GM21390 (cell line): ENCODE measurements around the gene PTP4A1.

Experiments used
- ATAC-seq: cut with Tn5 transposase; IDR thresholded peaks from one replicate; pipeline ENCODE4 v1.9.1; 2021; ENCODE audit not compliant: unreplicated experiment

Gene PTP4A1

DNA sequence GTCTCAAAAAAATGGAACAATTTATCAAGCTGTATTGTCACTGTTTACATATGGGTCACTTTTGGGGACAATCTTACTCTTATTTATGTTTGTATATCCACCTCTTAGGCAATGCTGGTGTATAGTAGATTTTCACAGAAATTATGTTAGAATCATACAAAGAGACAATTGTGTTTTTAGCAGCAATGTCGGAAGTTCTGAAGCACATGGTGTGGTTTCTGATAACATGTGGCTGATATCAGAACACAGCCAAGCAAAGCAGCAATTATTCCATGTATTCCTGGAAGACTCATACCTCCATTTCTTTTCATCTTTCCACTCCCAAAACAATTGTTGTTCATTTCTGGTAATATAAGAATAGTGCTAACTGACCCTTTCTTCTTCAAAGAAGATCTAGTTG, 17.5 kb upstream of the PTP4A1 start:
- no peak for ATAC-seq

GRCh38 chr6:63556369-63556768, 15.9 kb upstream of the PTP4A1 start:
- no peak for ATAC-seq

- peak; percentile 67 for ATAC-seq
These were observed 14.0 kb upstream of the PTP4A1 start for GRCh38 chr6:63558278-63558677.

- no peak for ATAC-seq
These were observed 11.4 kb upstream of the PTP4A1 start for GRCh38 chr6:63560801-63561287.

- ATAC-seq: no peak
These were observed 11.0 kb upstream of the PTP4A1 start for GRCh38 chr6:63561288-63561687.

DNA sequence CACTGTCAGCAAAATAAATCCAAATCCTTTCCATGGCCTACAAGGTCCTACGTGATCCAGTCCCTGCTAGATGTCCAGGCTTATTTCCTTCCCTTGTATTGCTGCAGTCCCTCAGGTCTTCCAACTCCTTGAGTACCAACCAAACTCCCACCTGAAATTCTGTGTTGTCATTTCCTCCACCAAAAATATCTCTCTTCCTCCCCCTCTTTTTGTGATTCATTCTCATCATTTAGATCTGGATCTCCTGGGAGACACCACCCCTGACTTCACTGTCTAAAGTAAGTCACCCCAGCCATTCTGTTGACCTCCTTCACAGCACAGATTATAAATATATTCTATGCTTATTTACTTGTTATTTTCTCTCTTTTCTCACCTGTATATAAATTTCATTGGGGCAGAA, 9.0 kb upstream of the PTP4A1 start:
- no peak for ATAC-seq

- ATAC-seq: no peak
These were observed 7.1 kb upstream of the PTP4A1 start for GRCh38 chr6:63565058-63565726.

DNA sequence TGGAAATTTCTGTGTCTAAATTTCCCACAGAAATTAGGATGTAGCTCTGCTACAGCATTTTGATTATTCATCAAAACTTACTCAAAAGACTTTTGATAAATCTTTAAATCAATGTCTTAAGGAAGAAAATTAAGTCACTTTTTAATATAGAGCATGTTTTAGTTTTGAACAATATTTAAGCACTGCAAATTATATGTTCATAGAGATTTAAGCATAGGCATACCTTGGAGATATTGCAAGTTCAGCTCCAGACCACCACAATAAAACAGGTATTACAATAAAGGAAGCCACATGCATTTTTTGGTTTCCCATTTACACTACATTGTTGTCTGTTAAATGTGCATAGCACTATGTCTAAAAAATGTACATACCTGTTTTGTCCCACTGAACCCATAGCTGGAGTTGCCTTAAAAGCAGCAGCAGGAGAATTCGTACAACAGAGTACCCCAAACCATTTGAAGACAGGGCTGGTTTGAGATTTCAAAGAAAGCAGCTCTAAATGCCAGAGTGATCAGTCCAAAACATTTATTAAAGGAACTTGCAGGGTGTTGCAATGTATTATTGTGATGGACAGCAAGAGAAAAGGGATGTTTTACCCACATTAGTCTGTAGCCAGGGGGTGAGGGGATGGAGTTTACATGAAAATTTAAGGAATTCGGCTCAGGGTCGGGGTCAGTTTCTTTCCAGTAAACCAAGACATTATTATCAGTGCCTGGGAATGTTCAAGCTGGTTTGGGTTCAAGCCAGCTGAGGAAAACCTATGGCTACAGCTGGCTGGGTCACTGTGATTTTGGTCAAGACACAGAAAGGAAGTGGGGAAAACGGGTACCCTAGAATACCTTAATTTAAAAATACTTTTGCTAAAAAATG, 6.3 kb upstream of the PTP4A1 start:
- ATAC-seq: no peak

GRCh38 chr6:63567966-63568365, 4.3 kb upstream of the PTP4A1 start:
- no peak for ATAC-seq

GRCh38 chr6:63571361-63572043, 778 bp upstream of the PTP4A1 start:
- peak; percentile 2 for ATAC-seq

- no peak for ATAC-seq
These were observed 431 bp downstream of the PTP4A1 start for GRCh38 chr6:63572747-63573075.

DNA sequence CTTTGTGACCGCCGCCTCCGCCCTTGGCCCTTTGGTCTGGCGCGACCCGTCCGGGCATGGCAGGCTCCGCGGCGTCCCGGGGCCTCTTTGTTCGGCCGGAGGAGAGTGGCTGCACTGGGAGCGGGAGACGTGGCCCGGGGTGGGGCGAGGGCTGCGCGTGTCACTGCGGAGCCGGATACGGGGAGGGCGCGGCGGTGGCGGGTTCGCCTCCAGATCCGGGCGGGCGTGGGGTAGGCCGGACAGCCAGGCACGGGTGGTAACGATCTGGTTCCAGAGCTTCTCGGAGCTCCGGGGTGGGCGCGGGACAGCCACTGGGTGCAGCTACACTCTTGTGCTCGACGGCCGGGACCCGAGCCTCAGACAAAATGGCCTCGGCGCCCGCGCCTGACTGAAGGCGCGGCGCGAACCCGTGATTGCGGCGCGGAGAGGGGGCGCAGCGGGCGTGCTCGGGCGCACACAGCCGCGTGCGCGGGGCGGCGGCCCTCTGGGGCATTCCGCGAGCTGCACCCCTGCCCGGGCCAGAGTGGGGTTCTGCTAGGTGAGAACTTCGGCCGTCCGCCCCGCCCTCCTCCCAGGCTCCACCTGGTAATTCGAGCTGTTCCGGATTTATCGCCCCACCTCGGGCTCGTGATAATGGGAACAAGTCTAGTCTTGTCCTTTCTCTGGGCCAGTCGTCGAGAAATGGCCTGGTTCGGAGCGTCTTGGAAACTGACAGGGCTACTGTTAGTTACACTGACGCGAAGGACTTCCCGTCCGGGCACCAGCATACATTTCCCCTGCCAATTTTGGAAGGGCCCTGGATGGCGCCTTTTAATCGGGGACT, 1.0 kb downstream of the PTP4A1 start:
- ATAC-seq: peak; percentile 55

- ATAC-seq: no peak
These were observed 1.7 kb downstream of the PTP4A1 start for GRCh38 chr6:63573899-63574553.

DNA sequence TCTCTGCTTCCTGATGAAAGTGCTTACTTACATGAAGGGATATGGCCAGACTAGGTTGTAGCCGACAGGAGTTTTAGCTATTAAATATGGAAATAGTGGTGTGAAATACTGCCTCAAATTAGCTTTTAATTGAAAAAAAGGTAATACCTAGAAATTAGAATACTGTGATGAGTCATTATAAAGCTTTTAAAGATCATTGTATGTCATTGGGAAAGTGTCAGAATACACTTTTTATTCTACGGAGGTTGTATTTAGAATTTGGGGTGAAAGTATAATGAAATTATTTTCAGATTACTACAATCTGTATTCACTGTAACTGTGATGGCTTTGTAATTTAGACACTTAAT, 2.2 kb downstream of the PTP4A1 start:
- ATAC-seq: no peak

GRCh38 chr6:63576147-63576772, 4.0 kb downstream of the PTP4A1 start:
- ATAC-seq: no peak

DNA sequence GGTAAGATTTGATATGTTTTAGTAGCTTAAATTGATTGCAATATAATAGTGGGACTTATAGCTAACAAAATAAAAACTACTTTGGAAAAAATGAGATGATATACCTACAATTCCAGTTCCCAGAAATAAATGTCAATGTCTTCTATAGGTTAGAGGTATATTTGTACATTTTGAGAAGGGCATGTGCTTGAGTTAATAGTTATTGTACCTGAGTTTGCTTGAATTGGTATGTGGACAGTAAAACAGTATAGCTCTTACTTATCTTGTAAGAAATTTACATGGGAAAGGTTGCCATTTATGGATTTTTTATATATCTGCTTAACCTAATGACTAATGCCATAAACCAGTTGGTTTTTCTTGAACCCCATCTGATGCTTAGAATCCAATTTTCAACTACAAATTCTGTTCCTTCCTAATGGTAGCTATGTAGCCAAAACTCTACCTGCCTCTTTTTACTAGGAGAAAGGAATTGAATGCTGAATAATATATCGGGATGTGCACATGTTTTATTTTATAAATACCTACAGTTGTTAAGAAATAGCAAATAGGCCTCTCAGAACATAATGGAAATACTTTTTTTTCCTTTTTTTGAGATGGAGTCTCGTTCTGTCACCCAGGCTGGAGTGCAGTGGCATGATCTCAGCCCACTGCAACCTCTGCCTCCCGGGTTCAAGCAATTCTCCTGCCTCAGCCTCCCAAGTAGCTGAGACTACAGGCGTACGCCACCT, 4.9 kb downstream of the PTP4A1 start:
- ATAC-seq: no peak

DNA sequence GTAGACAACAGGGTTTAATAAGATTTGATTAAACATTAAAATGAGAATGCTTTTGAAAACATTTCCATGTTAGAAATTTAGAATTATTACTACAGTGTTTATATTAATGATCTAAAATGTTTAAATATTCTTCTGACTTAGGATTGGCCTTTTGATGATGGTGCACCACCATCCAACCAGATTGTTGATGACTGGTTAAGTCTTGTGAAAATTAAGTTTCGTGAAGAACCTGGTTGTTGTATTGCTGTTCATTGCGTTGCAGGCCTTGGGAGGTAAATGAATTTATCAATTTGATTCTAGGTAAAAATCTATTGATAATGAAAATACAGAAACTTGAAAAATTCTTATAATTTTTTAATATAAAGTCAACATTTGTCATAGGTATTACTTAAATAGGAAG, 6.5 kb downstream of the PTP4A1 start:
- no peak for ATAC-seq

GRCh38 chr6:63579937-63580703, 7.8 kb downstream of the PTP4A1 start:
- no peak for ATAC-seq

- no peak for ATAC-seq
These were observed 8.4 kb downstream of the PTP4A1 start for GRCh38 chr6:63580704-63580961.
